Right lung (tissue), 5 donors: ENCODE data around the gene SMARCA2. TPM values are rescaled to one million over a fixed set of nuclear protein-coding genes. Genes with fewer than 3 reads are reported as not detected.
A peak's percentile ranks its signal among the peaks of the same experiment; 100 is the strongest.

Experiments
- DNase-seq, 2 donors: peaks; one replicate each; pipeline ENCODE4 v3.0.0-alpha.2; 2013
- polyA plus RNA-seq, 5 donors: library from polyadenylated mRNA; unstranded; fragments of 120-200 nt; gene quantifications; one replicate each; pipeline versions ENCODE4 v1.2.1 to v1.2.3, GENCODE V29; 2013; ENCODE audit warnings: inconsistent platforms in 1 of 5, low replicate concordance in 1 of 5; ENCODE audit not compliant: insufficient read length in 5 of 5, insufficient read depth in 1 of 5

SMARCA2 gene
- polyA plus RNA-seq, 5 donors: 115 to 205 (median 152) TPM

GRCh38 chr9:2087500-2088313 is 72.6 kb downstream of the SMARCA2 start:
- DNase-seq: no peak

DNA sequence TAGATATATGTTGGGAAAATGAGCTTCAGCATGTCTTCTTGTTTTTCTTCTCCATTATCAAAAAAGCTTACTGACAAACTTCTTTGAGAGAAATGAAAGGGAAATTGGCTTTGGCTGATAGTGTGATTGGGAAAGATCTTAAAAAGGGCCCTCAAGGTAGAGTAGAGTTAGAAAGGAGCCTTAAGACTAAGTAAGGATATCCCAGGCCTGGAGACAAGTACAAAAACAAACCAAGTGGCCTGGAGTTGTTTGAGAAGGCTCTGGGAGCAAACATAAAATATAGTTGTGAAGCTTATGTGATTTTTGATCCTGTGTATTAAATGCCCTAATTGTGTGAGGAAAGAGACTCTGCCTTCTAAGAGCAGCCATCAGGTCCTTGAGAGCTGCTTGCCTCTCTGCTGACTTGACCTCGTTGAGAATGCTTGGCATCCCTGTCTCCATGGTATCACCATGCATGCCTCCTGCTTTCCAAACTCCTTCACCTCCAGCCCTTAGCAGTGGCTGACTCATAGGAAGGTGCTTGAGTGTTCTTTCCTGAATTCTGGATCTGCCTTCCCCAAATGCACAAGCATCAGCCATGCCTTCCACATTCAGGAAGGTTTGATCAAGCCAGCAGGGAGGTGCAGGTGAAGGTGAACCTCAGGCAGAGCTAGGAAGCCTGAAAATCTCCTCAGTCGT is 78.9 kb downstream of the SMARCA2 start:
- DNase-seq: peak; percentile 18 to 25

GRCh38 chr9:2096376-2096970 is 81.3 kb downstream of the SMARCA2 start:
- DNase-seq: no peak

DNA sequence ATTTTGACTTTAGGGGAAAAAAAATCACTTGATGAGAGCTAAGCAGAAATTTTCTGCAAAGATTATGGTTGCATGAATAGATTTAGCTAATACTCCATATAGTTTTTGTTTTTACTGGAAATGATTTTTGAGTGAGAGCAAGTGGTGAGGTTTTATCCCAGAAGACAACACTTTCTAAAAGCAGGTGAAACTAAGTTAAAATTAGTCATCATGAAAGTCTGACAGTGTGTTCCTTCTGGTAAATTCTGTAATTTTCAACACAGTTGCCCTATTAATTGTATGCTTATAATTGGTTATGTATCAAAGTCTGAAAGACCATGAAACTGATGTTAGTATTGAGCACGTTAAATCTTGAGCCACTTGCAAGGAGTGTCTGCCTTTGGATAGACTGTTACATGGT is 91.5 kb downstream of the SMARCA2 start:
- DNase-seq: no peak

DNA sequence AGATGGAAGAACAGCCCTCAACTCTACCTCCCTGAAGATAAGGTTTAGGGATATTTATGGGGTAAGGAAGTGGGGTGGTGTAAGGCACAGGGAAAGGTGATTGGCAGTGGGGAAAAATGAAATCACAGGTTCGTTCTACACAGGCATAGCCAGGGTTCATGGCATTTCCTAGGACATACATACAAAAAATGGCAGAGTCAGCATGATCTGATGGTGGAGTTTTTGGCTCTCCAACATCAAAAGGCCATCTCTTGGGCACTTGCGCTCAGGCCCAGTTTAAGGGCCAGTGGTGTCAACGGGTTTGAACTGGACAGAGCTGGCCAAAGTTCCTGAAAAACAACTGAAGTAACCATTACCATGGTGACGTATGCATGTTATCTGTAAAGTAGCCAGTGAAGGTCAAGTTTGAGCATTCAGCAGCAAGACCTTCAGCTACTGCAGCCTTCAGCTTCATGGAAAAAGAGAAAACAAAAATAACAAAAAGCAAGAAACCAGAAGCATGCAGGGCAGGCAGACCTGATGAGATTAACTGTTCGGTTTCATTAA is 92.8 kb downstream of the SMARCA2 start:
- no peak for DNase-seq

DNA sequence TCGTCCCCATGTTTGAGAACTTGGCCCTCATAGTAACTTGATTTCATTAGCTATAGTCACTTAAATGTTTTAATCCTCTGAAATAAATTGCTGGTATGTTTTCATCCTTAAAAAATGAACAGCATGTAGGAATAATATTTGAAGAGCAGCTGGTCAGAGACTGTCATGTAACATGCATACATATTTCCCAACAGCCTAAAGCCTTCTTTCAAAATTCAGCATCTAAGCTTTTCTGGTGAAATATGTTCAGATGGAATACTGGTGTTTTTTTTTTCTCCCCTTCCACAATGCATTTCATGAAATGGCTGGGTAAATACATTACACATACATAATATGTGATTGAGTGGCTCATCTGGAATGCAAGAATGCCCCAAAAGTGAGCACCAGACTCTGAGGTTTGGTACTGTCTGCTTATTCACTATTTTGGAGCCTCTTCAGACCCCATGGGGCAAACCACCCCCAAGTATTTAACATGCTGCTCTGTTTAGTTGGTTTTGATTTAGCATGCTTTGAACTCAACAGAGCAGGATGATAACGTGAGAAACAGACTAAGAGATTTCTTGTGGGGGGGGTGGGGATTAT is 94.0 kb downstream of the SMARCA2 start:
- no peak for DNase-seq

GRCh38 chr9:2110036-2110435 is 94.9 kb downstream of the SMARCA2 start:
- DNase-seq: no peak

DNA sequence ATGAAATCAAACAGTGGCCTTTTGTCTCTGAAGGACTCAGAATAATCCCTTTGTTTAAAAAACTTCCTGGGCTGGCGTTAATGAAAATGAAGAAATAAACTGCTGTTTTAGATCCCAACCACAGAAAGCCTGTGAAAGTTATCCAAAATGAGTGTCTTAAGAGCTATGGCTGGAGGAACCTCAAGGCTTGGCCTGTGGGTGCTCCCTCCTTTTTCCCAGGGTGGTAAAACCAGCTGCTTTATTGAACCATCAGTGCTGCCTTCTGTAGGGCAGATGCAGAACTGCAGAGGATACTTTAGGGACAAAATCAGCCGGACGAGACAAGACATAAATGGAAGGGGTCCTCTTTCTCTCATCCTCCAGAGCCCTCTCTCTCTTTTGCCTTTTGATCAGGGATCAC is 100.9 kb downstream of the SMARCA2 start:
- DNase-seq: no peak

GRCh38 chr9:2117527-2117926 is 102.4 kb downstream of the SMARCA2 start:
- no peak for DNase-seq

GRCh38 chr9:2119566-2119965 is 104.4 kb downstream of the SMARCA2 start:
- DNase-seq: no peak

DNA sequence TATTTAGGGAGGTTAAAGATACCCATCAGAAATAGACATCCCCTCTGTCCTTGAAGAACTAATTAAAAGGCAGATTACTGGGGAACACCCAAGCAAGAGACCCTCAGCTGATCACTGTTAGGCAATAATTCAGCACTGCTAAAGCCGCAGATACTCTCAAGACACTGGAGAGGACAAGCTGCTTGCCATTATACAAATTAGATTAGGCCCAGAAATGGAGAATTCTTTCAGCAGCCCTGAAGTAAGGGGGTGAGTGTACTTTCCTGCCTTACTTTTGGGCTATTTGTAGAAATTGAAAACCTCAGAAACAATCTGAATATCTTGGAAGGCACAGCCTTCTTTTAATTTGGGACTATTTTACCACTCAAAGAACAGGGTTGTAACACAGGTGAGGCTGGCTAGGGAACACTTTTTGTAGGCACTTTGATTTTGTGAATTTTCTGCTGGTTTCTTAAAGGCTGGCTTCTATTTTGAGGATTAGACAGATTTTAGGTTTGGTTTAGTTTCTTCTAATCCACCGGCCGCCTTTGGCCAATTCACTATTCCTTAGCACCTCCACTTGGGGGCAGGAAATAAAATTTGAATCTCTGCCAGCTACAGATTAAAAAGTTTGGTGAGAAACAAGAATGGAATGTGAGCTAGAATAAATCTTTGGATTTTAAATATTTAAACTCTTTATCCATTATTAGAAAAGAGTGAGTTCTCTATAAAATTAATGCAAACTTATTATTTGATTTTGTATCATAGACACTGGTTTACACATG is 106.0 kb downstream of the SMARCA2 start:
- DNase-seq: no peak

GRCh38 chr9:2122299-2122698 is 107.2 kb downstream of the SMARCA2 start:
- no peak for DNase-seq

DNA sequence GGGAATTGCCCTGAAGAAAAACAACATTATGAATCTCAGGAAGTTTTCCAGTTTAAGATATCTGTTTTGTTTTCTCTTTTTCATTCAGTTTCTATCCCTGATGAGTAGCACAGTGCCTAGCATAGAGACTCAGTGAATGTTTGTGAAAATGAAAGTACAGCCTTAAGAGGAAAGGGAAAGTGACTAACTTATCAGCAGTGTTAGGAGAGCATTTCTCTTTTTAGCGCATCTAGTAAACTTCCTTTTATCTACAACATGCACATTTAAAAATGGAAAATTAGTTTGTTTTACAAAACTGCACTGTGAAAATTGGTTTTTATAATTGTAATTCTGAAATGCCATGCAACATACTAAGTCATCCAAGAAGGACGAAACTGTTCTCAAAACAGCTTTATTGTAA is 110.8 kb downstream of the SMARCA2 start:
- no peak for DNase-seq

GRCh38 chr9:2126331-2126803 is 111.2 kb downstream of the SMARCA2 start:
- peak; percentile 83 for DNase-seq

GRCh38 chr9:2127486-2127885 is 112.3 kb downstream of the SMARCA2 start:
- DNase-seq: no peak

GRCh38 chr9:2128141-2128540 is 113.0 kb downstream of the SMARCA2 start:
- no peak for DNase-seq

DNA sequence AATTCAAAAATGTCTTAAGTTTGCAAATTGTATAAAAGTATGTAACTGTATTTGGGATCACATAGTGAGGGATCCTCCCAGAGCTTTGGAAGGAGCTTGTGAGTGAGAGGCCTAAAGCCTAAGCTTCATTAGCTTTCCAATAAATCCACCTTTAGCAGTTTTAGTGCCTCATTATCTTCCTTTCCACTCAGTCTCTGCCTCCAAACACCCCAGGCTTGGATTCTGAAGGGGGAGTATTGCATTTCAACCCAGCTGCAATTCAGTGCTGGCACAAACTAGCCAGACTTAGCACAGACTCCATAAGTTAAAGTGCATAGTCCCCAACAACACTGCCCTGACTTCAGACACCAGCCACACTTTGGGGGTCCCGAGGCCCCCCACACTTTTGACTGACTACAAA is 113.5 kb downstream of the SMARCA2 start:
- DNase-seq: no peak

- DNase-seq: no peak
These were observed 115.8 kb downstream of the SMARCA2 start for GRCh38 chr9:2130941-2131340.

DNA sequence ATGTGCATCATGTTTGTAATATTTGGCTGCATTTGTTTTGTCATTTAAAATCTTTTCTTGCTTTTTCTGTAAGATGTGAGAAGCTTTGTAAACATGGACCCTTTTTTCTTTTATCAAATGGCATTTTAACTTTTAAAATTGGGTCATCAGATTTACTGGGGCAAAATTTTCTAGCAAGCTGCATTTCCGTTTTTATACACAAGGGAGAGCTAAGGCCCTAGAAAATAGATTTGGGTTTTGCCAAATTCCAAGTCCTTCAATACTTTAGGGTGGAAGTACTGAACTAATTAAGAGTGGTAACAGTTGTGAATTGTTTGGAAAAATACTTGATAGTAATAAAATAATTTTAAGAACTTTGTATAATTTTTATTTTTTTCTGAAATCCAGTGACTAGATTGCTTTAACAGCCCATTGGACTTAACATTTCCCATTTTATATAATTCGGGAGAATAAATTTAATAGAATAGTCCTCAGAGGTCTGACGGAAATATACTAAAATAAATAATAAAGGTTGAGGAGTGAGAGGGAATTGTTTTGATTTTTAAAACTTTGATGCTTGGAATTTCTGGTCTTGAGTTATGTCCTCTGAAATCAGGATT is 117.4 kb downstream of the SMARCA2 start:
- no peak for DNase-seq

GRCh38 chr9:2134391-2134790 is 119.2 kb downstream of the SMARCA2 start:
- no peak for DNase-seq

DNA sequence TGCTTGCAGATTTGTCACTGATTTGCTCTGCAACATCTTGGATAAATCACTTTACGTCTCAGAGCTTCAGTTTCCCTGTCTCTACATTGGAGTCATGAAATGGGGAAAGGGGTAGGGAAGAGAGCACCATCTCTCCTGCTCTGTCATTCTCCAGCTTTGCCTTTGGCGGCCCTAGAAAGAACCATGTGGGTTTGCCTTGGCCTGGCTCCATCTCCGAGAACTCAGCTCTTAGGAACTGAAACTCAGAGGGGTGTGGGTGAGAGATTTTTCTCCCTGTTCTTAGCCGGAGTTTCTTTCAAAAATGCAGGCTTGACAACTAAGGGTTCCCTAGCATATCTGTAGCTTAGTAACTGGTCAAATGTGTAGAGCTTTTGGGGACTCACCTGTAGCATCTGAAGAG is 123.5 kb downstream of the SMARCA2 start:
- DNase-seq: no peak
